ENCODE data around the gene IKZF3.
A peak's percentile ranks its signal among the peaks of the same experiment; 100 is the strongest.

Gene IKZF3

GRCh38 chr17:39745335-39746144 lies 118.6 kb downstream of the IKZF3 start:
- no peak overlapping the region for H3K4me3 ChIP-seq (ENCODE audit: low read depth, low read length)

GRCh38 chr17:39744836-39745215 lies 119.3 kb downstream of the IKZF3 start:
- H3K4me3 ChIP-seq (ENCODE audit: low read depth, low read length): no peak overlapping the region
- no peak for DNase-seq (ENCODE audit: low read depth)

More at GRCh38 chr17:39745335-39746144, 118.6 kb downstream of the IKZF3 start:
- no peak for DNase-seq (ENCODE audit: low read depth)
- TF ChIP-seq CTCF (IDR thresholded peaks at IDR 0.05; ENCODE audit: control insufficient read depth, extremely low read depth, insufficient read depth): no peak

GRCh38 chr17:39744075-39744835 lies 119.9 kb downstream of the IKZF3 start:
- TF ChIP-seq CTCF (IDR thresholded peaks at IDR 0.05; ENCODE audit: control insufficient read depth, extremely low read depth, insufficient read depth): no peak
- no peak for DNase-seq (ENCODE audit: low read depth)
- no peak overlapping the region for H3K4me3 ChIP-seq (ENCODE audit: low read depth, low read length)

More at GRCh38 chr17:39744836-39745215, 119.3 kb downstream of the IKZF3 start:
- TF ChIP-seq CTCF (IDR thresholded peaks at IDR 0.05; ENCODE audit: control insufficient read depth, extremely low read depth, insufficient read depth): no peak

GRCh38 chr17:39742856-39743436 lies 121.2 kb downstream of the IKZF3 start:
- H3K4me3 ChIP-seq (ENCODE audit: low read depth, low read length): no peak overlapping the region
- no peak for DNase-seq (ENCODE audit: low read depth)
- no peak for TF ChIP-seq CTCF (IDR thresholded peaks at IDR 0.05; ENCODE audit: control insufficient read depth, extremely low read depth, insufficient read depth)

- DNase-seq (ENCODE audit: low read depth): no peak
- no peak overlapping the region for H3K4me3 ChIP-seq (ENCODE audit: low read depth, low read length)
- no peak for TF ChIP-seq CTCF (IDR thresholded peaks at IDR 0.05; ENCODE audit: control insufficient read depth, extremely low read depth, insufficient read depth)
These were observed 121.8 kb downstream of the IKZF3 start for GRCh38 chr17:39742126-39742855.

GRCh38 chr17:39740357-39741111 lies 123.6 kb downstream of the IKZF3 start:
- no peak for DNase-seq (ENCODE audit: low read depth)
- H3K4me3 ChIP-seq (ENCODE audit: low read depth, low read length): peak overlapping the region; percentile 78
- no peak for TF ChIP-seq CTCF (IDR thresholded peaks at IDR 0.05; ENCODE audit: control insufficient read depth, extremely low read depth, insufficient read depth)

Data from LNCaP clone FGC (cell line).